Measurements from ENCODE around the gene ANKRD18B.
"Not testable (repeated sequence)": the region's sequence is repeated elsewhere in the genome, so short reads cannot be mapped to it uniquely, and the experiment has no call there.

Gene ANKRD18B

DNA sequence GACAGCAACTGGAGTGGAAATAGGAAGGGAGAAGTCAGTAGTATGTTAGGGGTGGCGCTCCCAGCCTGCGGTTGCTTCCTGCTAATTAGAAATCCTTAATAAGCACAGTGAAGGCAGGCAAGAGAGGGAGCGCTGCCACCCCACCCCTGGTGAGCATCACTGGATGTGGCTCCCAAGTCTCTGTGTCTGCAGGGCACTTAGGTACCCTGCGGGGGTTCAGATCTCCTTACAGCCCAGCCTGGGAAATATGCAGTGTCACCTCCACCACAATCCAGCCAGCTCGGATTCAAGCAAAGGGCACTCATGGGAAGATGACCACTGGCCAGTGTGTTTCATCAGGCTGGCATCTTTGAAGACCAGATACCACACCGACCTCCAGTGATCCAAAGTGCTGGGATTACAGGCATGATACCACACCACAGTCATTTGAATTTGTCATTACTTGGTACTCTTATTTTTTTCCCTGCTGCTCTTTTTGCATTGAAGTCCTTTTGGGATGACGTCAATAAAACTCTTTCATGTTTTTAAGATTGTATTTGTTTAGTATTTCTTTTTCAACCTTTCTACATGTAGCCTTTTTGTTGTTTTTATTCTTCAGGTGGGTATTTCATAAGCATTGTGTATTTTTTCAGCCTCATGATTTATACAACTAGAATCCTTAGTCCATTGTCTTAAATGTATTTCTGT lies 90.1 kb downstream of the ANKRD18B start:
- no peak for DNase-seq

DNA sequence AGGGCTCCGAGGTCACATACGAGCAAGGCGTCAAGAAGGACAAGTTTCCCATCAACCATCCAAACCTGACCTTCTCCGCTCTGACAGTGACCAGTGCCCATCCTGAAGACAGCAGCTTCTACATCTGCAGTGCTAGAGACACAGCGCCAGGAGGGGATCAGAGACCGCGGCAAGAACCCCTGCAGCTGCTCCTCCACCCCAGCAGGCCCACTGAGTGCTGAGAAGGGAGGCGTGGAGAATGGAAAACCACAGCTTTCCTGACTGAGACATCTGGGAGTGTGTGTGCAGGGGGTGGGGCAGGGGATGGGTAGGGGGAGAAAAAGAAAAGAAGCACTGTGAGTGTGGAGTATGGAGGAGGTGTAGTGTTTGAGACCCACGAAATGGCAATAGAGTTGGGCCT lies 94.3 kb downstream of the ANKRD18B start:
- not testable (repeated sequence) for DNase-seq

GRCh38 chr9:33619666-33620404 lies 95.8 kb downstream of the ANKRD18B start:
- peak; percentile 95 for DNase-seq

DNA sequence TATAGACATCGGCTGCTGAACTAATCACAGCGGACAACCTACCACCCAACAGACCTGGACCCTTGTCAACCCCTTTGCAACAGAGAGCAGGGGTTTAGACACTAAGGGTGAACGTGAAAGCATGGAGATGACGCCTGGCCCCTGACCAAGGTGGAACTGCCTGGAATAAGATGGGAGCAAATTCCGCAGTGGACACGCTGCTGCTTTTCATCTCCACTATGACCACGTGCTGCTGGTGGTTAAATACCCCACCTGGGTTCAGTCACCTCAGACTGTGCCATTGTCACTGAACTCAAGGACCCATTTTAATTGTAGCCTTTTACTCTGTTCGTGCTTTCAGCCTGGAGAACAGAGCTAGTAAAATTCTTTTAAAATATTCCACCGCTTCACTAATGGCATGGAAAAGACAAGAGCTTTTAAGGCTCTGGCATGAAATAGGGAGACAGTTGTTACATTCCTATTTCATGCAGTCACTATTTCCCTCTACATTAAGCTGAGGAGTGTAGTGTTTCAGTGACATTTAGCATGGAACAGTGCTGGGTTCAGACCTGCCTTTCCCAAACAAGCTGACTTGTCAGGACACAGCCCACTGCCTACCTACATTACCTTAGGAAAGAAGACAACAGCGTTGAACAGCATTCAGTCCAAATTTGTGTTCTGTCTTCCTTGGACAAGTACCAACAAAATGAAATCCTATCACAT lies 96.8 kb downstream of the ANKRD18B start:
- DNase-seq: peak; percentile 84
